H1 (cell line): ENCODE measurements around the gene OGFR. TPM values are rescaled to one million over a fixed set of nuclear protein-coding genes. Genes with fewer than 3 reads are reported as not detected.

Experiments
- CTCF ChIA-PET: fragments of 300-600 bp; sonication (Branson Sonifier 250); formaldehyde crosslinking; loops from one replicate; lab custom pipeline; 2021; ENCODE audit not compliant: partially characterized antibody; lab: Charles Lee
- POLR2A ChIA-PET: fragments of 300-600 bp; sonication (Branson Sonifier 250); formaldehyde crosslinking; loops from one replicate; lab custom pipeline; 2021; ENCODE audit warnings: inconsistent platforms; ENCODE audit not compliant: partially characterized antibody; lab: Charles Lee
- DNase-seq, 2 experiments: peaks; one replicate each; pipeline versions ENCODE4 v3.0.0 to v3.0.0-alpha.2; 2010 to 2022; ENCODE audit warnings: low spot score in 2 of 2, low read depth in 1 of 2, mixed read lengths in 1 of 2
- FAIRE-seq: peaks from 2 replicates; lab custom pipeline; 2011; peaks lifted over from hg19 to GRCh38; lab: Jason Lieb, UNC
- H2AFZ ChIP-seq: 2 replicates; pipeline ENCODE4 v1.8.1; 2012; ENCODE audit warnings: low read length, inconsistent platforms
- H2AK5ac ChIP-seq: 2 replicates; pipeline ENCODE4 v1.6.1; 2013; ENCODE audit warnings: low read depth, low read length
- H2BK120ac ChIP-seq: replicated peaks from 2 replicates; pipeline ENCODE3; 2013; ENCODE audit warnings: low read depth, low read length, inconsistent platforms
- H2BK12ac ChIP-seq: 2 replicates; pipeline ENCODE4 v1.6.1; 2013; ENCODE audit warnings: low read depth, low read length
- H2BK15ac ChIP-seq: 2 replicates; pipeline ENCODE4 v1.6.1; 2013; ENCODE audit warnings: low read length
- H2BK20ac ChIP-seq: 2 replicates; pipeline ENCODE4 v1.6.1; 2013; ENCODE audit warnings: low read length
- H2BK5ac ChIP-seq: 2 replicates; pipeline ENCODE4 v1.6.1; 2013; ENCODE audit warnings: low read depth, low read length
- H3K14ac ChIP-seq: 2 replicates; pipeline ENCODE4 v1.6.1; 2013; ENCODE audit warnings: inconsistent platforms; ENCODE audit not compliant: insufficient read length
- H3K18ac ChIP-seq: 2 replicates; pipeline ENCODE4 v1.6.1; 2013; ENCODE audit warnings: low read length; ENCODE audit errors: extremely low read depth
- H3K23ac ChIP-seq: 2 replicates; pipeline ENCODE4 v1.6.1; 2013; ENCODE audit warnings: inconsistent platforms; ENCODE audit not compliant: insufficient read length
- H3K23me2 ChIP-seq: 2 replicates; pipeline ENCODE4 v1.6.1; 2013; ENCODE audit warnings: low read depth, low read length
- H3K27ac ChIP-seq: 2 replicates; pipeline ENCODE4 v1.6.1; 2011; ENCODE audit warnings: low read depth, low read length, inconsistent platforms
- H3K27me3 ChIP-seq, 4 experiments: replicated peaks in 1 of 4; 1 replicate in 1 of 4; 2 replicates in 3 of 4; pipeline versions ENCODE4 v1.6.1 to v1.8.1; 2011 to 2013; ENCODE audit warnings: low read length in 3 of 4, mild to moderate bottlenecking in 3 of 4, inconsistent platforms in 2 of 4, mixed read lengths in 2 of 4, moderate library complexity in 1 of 4; ENCODE audit not compliant: control insufficient read depth in 3 of 4, insufficient read depth in 3 of 4; ENCODE audit errors: extremely low read depth in 1 of 4
- H3K36me3 ChIP-seq, 4 experiments: 2 replicates each; pipeline versions ENCODE4 v1.6.1 to v1.8.1; 2011 to 2013; ENCODE audit warnings: mild to moderate bottlenecking in 4 of 4, low read length in 3 of 4, moderate library complexity in 2 of 4, control low read depth in 1 of 4, inconsistent platforms in 1 of 4; ENCODE audit not compliant: insufficient read depth in 4 of 4, control insufficient read depth in 2 of 4
- H3K4ac ChIP-seq: replicated peaks from 2 replicates; pipeline ENCODE3; 2013; ENCODE audit warnings: low read length, low read depth, mixed read lengths, inconsistent platforms; ENCODE audit not compliant: insufficient read length
- H3K4me1 ChIP-seq, 4 experiments: replicated peaks in 1 of 4; 1 replicate in 1 of 4; 2 replicates in 3 of 4; pipeline versions ENCODE4 v1.6.1 to v1.8.1; 2011 to 2013; ENCODE audit warnings: low read length in 3 of 4, inconsistent platforms in 2 of 4, mixed read lengths in 1 of 4; ENCODE audit not compliant: insufficient read depth in 4 of 4, control insufficient read depth in 3 of 4
- H3K4me2 ChIP-seq, 2 experiments: 2 replicates each; pipeline versions ENCODE4 v1.6.1 to v1.8.1; 2011 to 2013; ENCODE audit warnings: low read depth in 2 of 2, low read length in 2 of 2, control low read depth in 1 of 2, inconsistent platforms in 1 of 2, mild to moderate bottlenecking in 1 of 2; ENCODE audit not compliant: insufficient read depth in 1 of 2
- H3K4me3 ChIP-seq, 4 experiments: fragments of 200-600, 300-600 bp in 1 of 4; sonication (generic), shearing (Covaris generic), sonication (Bioruptor Twin) in 1 of 4; 2 replicates each; pipeline versions ENCODE4 v1.5.1 to v1.8.1; 2011 to 2016; ENCODE audit warnings: low read length in 4 of 4, low read depth in 3 of 4, control low read depth in 2 of 4, inconsistent platforms in 2 of 4, mild to moderate bottlenecking in 2 of 4, mixed read lengths in 1 of 4, moderate library complexity in 1 of 4; ENCODE audit not compliant: insufficient read depth in 2 of 4; ENCODE audit errors: extremely low read depth in 1 of 4
- H3K56ac ChIP-seq: replicated peaks from 2 replicates; pipeline ENCODE3; 2013; ENCODE audit warnings: low read depth, mild to moderate bottlenecking, mixed read lengths, low read length, inconsistent platforms; ENCODE audit not compliant: insufficient read length
- H3K79me1 ChIP-seq: 2 replicates; pipeline ENCODE4 v1.6.1; 2013; ENCODE audit warnings: low read depth, low read length, control low read depth
- H3K79me2 ChIP-seq, 2 experiments: 2 replicates each; pipeline versions ENCODE4 v1.6.1 to v1.8.1; 2012 to 2013; ENCODE audit warnings: low read length in 2 of 2, mild to moderate bottlenecking in 2 of 2, inconsistent platforms in 1 of 2; ENCODE audit not compliant: insufficient read depth in 2 of 2, control insufficient read depth in 1 of 2
- H3K9ac ChIP-seq, 4 experiments: replicated peaks in 1 of 4; 1 replicate in 1 of 4; 2 replicates in 3 of 4; pipeline versions ENCODE4 v1.6.1 to v1.8.1; 2011 to 2013; ENCODE audit warnings: low read depth in 3 of 4, low read length in 3 of 4, control low read depth in 2 of 4, mild to moderate bottlenecking in 2 of 4, moderate library complexity in 2 of 4, inconsistent platforms in 1 of 4; ENCODE audit errors: extremely low read depth in 1 of 4
- H3K9me3 ChIP-seq, 2 experiments: 2 replicates each; pipeline versions ENCODE4 v1.6.1 to v1.8.1; 2012 to 2013; ENCODE audit warnings: mild to moderate bottlenecking in 2 of 2, moderate library complexity in 2 of 2, control low read depth in 1 of 2, inconsistent platforms in 1 of 2, low read depth in 1 of 2, low read length in 1 of 2, mixed read lengths in 1 of 2; ENCODE audit not compliant: insufficient read depth in 2 of 2
- H4K20me1 ChIP-seq, 2 experiments: replicated peaks in 1 of 2; 2 replicates each; pipeline versions ENCODE3 to v1.8.1; 2011 to 2013; ENCODE audit warnings: inconsistent platforms in 2 of 2, low read length in 2 of 2, mild to moderate bottlenecking in 1 of 2; ENCODE audit not compliant: insufficient read depth in 2 of 2, control insufficient read depth in 1 of 2
- H4K5ac ChIP-seq: 2 replicates; pipeline ENCODE4 v1.6.1; 2013; ENCODE audit warnings: low read length, low read depth, mixed read lengths, inconsistent platforms; ENCODE audit not compliant: insufficient read length
- H4K8ac ChIP-seq: 2 replicates; pipeline ENCODE4 v1.8.0; 2013; ENCODE audit warnings: mild to moderate bottlenecking, moderate library complexity, low read length, inconsistent platforms; ENCODE audit not compliant: insufficient read depth; ENCODE audit errors: extremely low read depth
- H4K91ac ChIP-seq: replicated peaks from 2 replicates; pipeline ENCODE3; 2013; ENCODE audit warnings: low read length, mixed read lengths, inconsistent platforms; ENCODE audit not compliant: insufficient read length
- CBX8 ChIP-seq: fragments of 300-800, 300-1000 bp; sonication (generic); IDR thresholded peaks from 2 replicates; pipeline ENCODE4 v1.7.1; 2016; ENCODE audit warnings: low read depth, low read length, borderline replicate concordance
- SAP30 ChIP-seq: fragments of 300-600 bp; sonication (generic); IDR thresholded peaks from 2 replicates; pipeline ENCODE4 v1.7.1; 2012; ENCODE audit warnings: low read length, moderate library complexity, mild to moderate bottlenecking, inconsistent platforms; ENCODE audit not compliant: insufficient read depth, insufficient replicate concordance
- SIN3A ChIP-seq, 2 experiments: IDR thresholded peaks in 1 of 2; conservative IDR thresholded peaks in 1 of 2; 2 replicates each; pipeline ENCODE4 v1.6.1; 2011 to 2012; ENCODE audit warnings: low read length in 2 of 2, improper control_type of control experiment in 1 of 2, low read depth in 1 of 2, mild to moderate bottlenecking in 1 of 2
- WGBS, 2 experiments: shearing (Covaris generic) in 1 of 2; methylation state at CpG; one replicate each; pipeline versions ENCODE4 v1.1.6 to v1.1.7; 2013 to 2015; ENCODE audit warnings: low lambda C conversion rate in 2 of 2, mixed read lengths in 2 of 2, inconsistent platforms in 1 of 2, low coverage in 1 of 2, missing lambda C conversion rate in 1 of 2; ENCODE audit not compliant: insufficient replicate concordance in 2 of 2, insufficient coverage in 1 of 2, insufficient read length in 1 of 2; ENCODE audit errors: extremely low coverage in 1 of 2, missing lambda C conversion rate in 1 of 2; 5-methylcytosine and 5-hydroxymethylcytosine counted together
- polyA plus RNA-seq, 7 experiments: library from polyadenylated mRNA; depleted of rRNA in 3 of 7; stranded (reverse) in 5 of 7; unstranded in 2 of 7; fragments of >200 nt in 5 of 7; fragments of 200-250 nt in 2 of 7; gene quantifications; 1 replicate in 5 of 7; 2 replicates in 1 of 7; 4 replicates in 1 of 7; pipeline versions ENCODE4 v1.2.1 to v1.2.3, GENCODE V29; 2011 to 2013; ENCODE audit warnings: missing spikeins in 2 of 7, mixed read lengths in 2 of 7
- total RNA-seq: library from RNA; stranded (reverse); fragmentation: NEBNext Ultra II Directional; extraction: Animal tissue kit (Norgen Biotek cat#: 25700); gene quantifications from 2 replicates; pipeline ENCODE4 v1.2.1, GENCODE V29; 2021

The OGFR gene
- total and polyA plus RNA-seq, 2 of the 8 experiments (the other 6 are each of a cell fraction or from before 2014, with no cell fraction given): 13.9 to 25.1 TPM

GRCh38 chr20:62765432-62766070, 39.1 kb upstream of the OGFR start:
- Histone ChIP-seq H3K4me1 (peaks cover 0 to 9% (median 0%) of the 10 kb centered on the region in 4 experiments; a peak in 3 of 7 replicates), H3K36me3 (no peaks in the 10 kb centered on the region), H3K56ac (no peak overlapping the region), H3K9me3 (no peaks in the 10 kb centered on the region), H2BK5ac (no peak overlapping the region), H3K23ac (no peak overlapping the region), H2AFZ (no peak overlapping the region), H3K4me3 (no peak overlapping the region), H2BK120ac (no peak overlapping the region), H2BK20ac (no peak overlapping the region), H3K27ac (no peak overlapping the region), H3K14ac (no peak overlapping the region), H2BK12ac (no peak overlapping the region)
- CTCF ChIA-PET: interaction anchor here (0.6 to 2.0 kb wide), 13 partner anchors 12 to 869 kb away, joined by 3 to 11 read pairs (median 4); no protein-coding TSS in a partner anchor
- DNase-seq: no peak
- 82% methylated on average over 15 of the region's 15 CpGs; no CpG with 5 or more reads in 1 of the 2 experiments for WGBS, 2 experiments
- POLR2A ChIA-PET: no interaction called here
- TF ChIP-seq SIN3A (conservative IDR thresholded peaks at IDR 0.05 in 1 of 2, IDR thresholded peaks at IDR 0.05 in 1 of 2; ENCODE audit: low read depth in 1 of 2, low read length in 2 of 2): no peak
- TF ChIP-seq SAP30: no peak
- no peak for TF ChIP-seq CBX8
- TF ChIP-seq, all 59 proteins: peak for 0
- H3K79me1 ChIP-seq: peaks cover 4% of the 10 kb centered on the region; the same call in 1 of the 2 replicates
- H2BK15ac ChIP-seq: no peak overlapping the region
- no peak overlapping the region for H3K4me2 ChIP-seq
- no peak for FAIRE-seq
- no peaks in the 10 kb centered on the region; a peak in 1 of 7 replicates for H3K27me3 ChIP-seq
- no peak overlapping the region for H3K9ac ChIP-seq
- H3K23me2 ChIP-seq: no peaks in the 10 kb centered on the region
- peaks cover 0 to 6% of the 10 kb centered on the region in 2 experiments for H4K20me1 ChIP-seq
- no peak overlapping the region for H4K5ac ChIP-seq
- no peak overlapping the region for H2AK5ac ChIP-seq
- no peak overlapping the region for H4K91ac ChIP-seq
- no peak overlapping the region; the same call in 1 of the 2 replicates for H4K8ac ChIP-seq
- H3K18ac ChIP-seq: no peak overlapping the region
- no peak overlapping the region for H3K4ac ChIP-seq
- no peaks in the 10 kb centered on the region for H3K79me2 ChIP-seq
